GM10266 (cell line): ENCODE data around the gene SLC12A5.

Experiments used
- DNase-seq: peaks from one replicate; pipeline ENCODE4 v3.0.0; 2012; ENCODE audit errors: extremely low spot score
- TF ChIP-seq, protein P1 (sequence below): IDR thresholded peaks from 2 replicates; pipeline ENCODE4 v1.5.1; 2012; ENCODE audit warnings: mild to moderate bottlenecking, low read depth; ENCODE audit not compliant: control insufficient read depth, insufficient read depth; ENCODE audit errors: missing control alignments

Gene SLC12A5

DNA sequence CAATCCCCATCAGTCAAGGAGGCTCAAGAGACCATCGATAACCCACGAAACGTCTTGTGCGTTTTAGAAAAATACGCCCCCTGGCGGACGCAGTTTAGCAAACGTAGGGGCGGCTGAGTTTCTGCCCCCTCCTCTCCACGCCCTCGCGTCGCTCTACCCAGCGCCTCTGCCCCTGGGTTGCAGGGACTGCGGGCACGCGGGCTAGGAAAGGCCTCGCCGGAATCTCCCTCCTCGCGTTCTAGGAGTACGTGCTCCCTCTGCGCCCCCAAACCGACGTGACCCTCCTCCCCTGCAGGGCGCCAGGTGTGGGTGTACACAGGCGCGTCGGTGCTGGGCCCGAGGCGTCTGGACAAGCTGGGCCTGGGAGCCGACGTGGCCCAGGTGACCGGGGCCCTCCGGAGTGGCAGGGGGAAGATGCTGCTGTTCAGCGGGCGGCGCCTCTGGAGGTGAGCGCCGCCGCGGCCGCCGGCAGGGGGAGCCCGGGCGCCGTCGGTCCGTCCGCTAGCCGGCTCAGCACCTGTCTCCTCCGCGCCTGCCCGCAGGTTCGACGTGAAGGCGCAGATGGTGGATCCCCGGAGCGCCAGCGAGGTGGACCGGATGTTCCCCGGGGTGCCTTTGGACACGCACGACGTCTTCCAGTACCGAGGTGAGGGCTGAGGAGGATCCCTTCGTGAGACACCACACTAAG, 15.0 kb upstream of the SLC12A5 start:
- TF ChIP-seq, protein P1, sequence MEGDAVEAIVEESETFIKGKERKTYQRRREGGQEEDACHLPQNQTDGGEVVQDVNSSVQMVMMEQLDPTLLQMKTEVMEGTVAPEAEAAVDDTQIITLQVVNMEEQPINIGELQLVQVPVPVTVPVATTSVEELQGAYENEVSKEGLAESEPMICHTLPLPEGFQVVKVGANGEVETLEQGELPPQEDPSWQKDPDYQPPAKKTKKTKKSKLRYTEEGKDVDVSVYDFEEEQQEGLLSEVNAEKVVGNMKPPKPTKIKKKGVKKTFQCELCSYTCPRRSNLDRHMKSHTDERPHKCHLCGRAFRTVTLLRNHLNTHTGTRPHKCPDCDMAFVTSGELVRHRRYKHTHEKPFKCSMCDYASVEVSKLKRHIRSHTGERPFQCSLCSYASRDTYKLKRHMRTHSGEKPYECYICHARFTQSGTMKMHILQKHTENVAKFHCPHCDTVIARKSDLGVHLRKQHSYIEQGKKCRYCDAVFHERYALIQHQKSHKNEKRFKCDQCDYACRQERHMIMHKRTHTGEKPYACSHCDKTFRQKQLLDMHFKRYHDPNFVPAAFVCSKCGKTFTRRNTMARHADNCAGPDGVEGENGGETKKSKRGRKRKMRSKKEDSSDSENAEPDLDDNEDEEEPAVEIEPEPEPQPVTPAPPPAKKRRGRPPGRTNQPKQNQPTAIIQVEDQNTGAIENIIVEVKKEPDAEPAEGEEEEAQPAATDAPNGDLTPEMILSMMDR = peak; percentile 87
- peak; percentile 86 for DNase-seq

DNA sequence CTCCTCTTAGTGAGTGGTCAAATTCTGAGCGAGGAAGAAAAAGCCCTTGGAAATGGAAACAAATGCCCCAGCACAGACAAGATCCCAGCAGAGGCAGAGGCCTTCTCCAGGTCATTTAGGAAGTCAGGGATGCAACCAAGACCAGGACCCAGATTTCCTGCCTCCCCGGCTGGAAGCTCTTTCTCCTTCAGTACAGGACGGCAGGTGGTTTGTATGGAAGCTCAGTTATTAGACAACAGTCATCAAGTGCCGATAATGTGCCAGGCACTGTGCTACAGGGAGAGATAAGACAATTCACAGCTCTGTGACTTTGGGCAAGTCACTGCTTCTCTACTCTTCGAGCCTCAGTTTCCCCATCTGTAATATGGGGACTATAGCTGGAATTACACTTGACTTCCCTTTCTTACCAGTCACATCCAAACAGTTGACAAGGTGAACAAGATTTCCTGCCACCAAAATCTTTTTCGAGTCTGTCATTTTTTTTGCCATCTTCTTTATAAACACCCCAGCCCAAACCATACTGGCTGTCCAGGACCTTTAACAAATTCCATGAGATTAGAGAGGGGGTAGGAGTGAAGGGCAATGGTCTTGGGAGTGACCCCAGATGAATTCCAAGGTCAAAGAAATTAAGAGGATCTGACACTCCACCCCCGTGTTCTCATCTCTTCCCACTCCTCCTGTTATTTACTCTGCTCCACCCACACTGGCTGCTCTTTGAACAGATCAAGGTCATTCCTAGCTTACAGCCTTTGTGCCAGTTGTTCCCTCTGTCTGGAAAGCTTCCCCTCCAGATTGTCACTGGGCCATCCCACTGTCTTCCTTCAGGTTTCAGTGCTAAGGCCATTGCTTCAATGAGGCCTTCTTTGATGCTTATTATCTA, 14.3 kb upstream of the SLC12A5 start:
- TF ChIP-seq, protein P1 = no peak
- no peak for DNase-seq

DNA sequence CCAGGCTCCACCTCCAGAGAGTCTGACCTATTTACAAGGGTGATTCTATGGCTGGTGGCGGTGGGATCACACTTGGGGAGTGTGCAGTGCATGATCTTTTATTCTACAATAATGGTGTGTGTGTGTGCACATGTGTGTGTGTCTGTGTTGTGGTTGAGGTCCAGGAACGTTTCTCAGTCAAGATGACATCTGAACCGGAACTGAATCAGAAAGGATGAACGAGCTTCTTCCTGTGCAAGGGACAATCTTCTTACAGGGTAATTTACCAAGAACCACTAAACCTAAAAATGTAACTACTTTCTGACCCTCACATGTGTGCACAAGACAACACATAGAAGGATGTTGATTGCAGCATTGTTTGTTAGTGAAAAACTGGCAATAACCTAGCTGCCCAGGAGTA, 11.7 kb upstream of the SLC12A5 start:
- no peak for DNase-seq
- TF ChIP-seq, protein P1 = no peak

DNA sequence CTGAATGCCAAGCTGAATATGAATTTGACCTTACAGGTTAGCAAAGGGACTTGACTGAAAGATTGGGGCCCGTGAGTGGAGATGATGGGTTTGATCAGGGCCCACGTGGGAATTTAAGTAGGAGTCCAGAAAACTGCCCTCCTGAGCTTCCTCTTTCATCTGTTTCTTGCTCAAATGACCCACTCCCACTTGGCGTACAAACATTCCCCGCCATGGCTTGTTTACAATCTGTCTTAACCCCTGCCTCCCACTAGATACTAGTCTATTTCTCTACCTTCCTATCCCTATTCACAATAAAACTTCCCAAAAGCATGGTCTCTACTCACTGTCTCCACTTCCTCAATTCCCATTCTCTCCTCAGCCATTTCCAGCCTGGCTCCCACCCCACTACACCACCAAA, 10.9 kb upstream of the SLC12A5 start:
- TF ChIP-seq, protein P1 = no peak
- DNase-seq = no peak

DNA sequence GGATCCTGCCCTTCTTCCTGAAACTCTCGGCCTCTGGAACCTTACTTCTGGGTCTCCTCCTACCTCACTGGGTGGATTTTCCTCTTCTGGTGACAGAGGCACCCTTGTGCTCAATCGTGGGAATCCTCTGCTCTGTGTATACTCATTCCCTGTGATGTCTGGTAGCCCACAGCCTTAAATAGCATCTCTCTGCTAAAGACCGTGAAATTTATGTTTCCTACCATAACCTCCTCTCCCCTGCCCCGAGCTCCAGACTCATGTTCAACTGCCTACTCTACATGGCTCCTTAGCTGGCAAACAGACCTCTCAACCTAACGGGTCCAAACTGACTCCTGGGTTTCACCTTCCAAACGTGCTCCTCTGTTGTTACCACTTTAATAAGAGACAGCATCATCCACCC, 10.4 kb upstream of the SLC12A5 start:
- TF ChIP-seq, protein P1 = no peak
- DNase-seq = no peak

DNA sequence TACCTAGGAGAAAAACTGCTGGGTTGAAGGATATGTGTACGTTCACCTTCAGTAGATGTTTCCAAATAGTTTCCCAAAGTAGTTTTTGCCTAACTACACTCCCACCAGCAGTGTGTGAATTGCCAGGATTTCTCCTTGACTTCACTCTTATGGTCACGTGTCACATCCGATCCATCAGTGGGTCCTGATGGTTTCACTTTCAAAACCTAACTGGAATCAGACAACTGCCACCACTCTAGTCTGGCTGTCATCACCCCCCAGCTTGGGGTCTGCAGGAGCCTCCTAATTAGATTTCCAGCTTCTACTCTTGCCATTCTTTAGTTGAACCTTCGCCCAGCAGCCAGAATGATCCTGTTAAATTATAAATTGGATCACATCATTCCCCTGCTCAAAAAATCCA, 8.5 kb upstream of the SLC12A5 start:
- DNase-seq = no peak
- TF ChIP-seq, protein P1 = no peak
